GM21717 (cell line): Measurements from ENCODE around the gene LRP1B.
A peak's percentile ranks its signal among the peaks of the same experiment; 100 is the strongest.
"Not testable (repeated sequence)": the region's sequence is repeated elsewhere in the genome, so short reads cannot be mapped to it uniquely, and the experiment has no call there.

Source experiments
- ATAC-seq: cut with Tn5 transposase; IDR thresholded peaks from one replicate; pipeline ENCODE4 v1.9.1; 2021; ENCODE audit warnings: mild to moderate bottlenecking, moderate library complexity; ENCODE audit not compliant: unreplicated experiment

LRP1B gene

GRCh38 chr2:140600116-140600515 lies 1530.7 kb downstream of the LRP1B start:
- ATAC-seq, result no peak

GRCh38 chr2:140597836-140598235 lies 1533.0 kb downstream of the LRP1B start:
- no peak for ATAC-seq

DNA sequence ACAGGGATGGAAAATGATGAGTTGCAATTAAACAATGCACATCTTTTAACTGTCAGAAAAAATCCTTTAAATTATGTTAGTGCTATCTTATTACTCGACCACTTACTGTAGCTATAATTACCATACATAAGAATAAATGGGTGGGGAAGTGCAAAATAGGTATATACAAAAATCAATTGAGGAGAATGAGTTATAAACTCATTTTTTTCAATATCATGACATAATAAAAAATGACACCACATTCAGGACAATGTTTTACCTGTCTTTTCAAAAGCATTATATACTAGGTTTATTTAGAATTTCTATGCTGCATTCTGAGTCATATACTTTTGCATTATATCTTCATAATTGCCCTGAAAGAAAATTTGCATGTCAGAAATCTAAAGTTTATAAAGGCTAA lies 1533.6 kb downstream of the LRP1B start:
- ATAC-seq, result no peak

GRCh38 chr2:140596447-140596846 lies 1534.4 kb downstream of the LRP1B start:
- peak; percentile 63 for ATAC-seq

DNA sequence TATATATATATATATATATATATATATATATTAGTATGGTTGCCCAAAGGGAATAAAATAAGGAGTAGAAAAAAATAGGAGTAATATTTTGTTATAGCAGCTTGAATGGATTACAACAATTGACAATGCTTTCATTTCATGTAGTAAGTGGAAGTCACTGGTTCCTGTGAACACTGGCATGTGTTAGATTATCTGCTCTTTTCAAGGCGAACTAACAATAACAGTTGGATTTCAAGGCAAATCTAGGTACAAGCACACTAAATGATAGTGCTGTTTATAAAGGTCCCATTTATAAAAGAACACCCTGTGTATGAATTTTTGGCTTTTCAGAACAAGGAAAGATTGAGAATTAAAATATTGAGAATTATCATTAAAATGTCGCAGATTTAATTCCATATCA lies 1535.7 kb downstream of the LRP1B start:
- no peak for ATAC-seq

GRCh38 chr2:140593132-140593531 lies 1537.7 kb downstream of the LRP1B start:
- no peak for ATAC-seq

DNA sequence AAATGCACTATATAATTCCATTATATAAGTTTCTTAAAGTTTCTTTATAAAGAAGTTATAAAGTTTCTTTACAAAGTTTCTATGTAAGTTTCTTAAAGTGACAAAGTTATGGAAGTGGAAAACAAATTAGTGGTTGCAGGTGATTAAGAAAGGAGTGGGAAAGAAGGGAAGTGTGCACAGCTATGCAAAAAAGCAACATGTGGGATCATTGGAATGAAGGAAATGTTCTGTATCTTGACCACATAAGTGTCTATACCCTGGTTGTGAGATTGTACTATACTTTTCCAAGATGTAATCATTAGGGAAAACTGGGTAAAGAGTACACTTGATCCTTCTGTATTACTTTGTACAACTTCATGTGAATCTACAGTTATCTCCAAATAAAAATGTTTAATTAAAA lies 1541.1 kb downstream of the LRP1B start:
- no peak for ATAC-seq

- no peak for ATAC-seq
Measured at GRCh38 chr2:140589273-140589672, 1541.5 kb downstream of the LRP1B start.

GRCh38 chr2:140586379-140586778 lies 1544.4 kb downstream of the LRP1B start:
- peak; percentile 99 for ATAC-seq

DNA sequence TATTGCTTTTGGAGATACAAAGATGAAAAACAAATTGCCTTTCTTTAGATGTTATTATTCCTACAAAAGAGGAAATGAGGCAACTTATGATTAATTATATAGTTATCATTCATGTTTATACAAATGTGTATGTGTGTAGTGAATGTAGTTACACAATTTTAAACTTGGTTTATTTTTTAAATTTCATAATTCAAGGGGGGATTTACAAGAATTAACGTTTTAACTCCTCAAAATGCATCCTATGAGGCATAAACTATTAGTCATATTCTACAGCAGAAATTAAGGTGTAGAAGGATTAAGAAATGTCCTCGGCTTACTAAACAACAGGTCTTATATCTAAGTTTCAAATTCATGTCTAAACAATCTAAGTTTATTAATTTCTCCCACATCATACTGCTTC lies 1545.8 kb downstream of the LRP1B start:
- ATAC-seq, result no peak

DNA sequence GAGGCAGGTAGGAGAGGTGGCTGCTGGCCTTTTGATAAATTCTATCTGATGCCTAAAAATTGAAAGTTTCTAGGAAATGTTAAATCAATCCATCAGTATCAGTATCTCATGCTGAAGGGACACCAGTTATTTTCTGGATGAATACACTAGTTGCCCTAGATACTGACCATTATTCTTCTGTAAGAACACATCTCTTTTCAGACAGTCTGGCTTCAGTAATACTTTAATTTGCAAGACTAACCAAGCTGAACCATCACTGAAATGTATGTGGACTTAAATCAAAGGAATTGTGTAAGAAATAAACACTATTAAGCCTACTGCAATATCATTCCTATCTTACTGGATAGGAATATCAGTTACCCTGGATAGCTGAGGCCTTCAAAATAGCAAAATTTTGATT lies 1546.3 kb downstream of the LRP1B start:
- ATAC-seq, result no peak

DNA sequence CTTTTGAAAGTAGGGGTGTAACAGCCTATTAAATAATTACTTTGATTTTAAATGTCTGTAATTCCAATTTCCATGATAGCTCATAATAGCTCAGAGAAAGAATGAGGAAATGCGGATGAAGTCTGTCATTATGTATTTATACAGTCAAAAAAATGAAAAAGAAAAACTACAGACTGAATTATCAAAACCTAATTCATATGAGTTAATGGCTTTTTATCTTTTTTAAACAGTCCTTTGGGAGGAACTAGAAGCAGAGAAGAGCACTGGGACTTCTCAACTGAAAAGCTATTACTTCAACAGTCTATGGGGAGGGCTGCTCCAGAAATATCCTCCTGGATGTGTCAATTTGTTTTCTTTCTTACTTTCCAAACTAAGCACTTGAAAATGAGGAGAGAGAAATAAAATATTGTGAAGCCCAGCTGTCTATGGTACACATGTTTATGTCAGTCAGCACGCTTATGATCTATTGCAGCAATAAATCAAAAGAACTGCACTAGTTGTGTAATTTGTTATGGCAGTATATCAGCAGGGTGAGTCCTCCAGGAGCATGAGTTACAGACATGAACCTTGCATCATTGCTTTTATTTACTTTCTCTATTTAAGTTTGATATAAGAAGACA lies 1550.2 kb downstream of the LRP1B start:
- no peak for ATAC-seq

- ATAC-seq, result no peak
Measured at GRCh38 chr2:140577453-140577852, 1553.4 kb downstream of the LRP1B start.

DNA sequence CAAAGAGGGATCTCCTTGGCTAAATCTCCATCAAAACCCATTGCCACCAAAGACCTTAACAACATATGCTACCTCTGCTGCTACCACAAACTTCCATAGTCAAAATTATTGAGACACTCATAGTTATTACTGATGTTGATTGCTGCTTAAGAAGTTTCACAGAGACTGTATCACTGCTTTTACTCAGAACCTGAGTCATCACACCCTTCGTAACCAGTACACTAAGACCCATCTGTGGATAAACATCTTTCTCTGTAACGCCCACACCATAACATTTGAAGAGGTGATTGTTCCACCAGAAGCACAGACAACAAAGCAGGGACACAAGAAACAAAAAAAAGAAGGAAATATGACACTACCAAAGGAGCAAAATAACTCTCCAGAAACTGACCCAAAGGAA lies 1563.1 kb downstream of the LRP1B start:
- no peak for ATAC-seq

DNA sequence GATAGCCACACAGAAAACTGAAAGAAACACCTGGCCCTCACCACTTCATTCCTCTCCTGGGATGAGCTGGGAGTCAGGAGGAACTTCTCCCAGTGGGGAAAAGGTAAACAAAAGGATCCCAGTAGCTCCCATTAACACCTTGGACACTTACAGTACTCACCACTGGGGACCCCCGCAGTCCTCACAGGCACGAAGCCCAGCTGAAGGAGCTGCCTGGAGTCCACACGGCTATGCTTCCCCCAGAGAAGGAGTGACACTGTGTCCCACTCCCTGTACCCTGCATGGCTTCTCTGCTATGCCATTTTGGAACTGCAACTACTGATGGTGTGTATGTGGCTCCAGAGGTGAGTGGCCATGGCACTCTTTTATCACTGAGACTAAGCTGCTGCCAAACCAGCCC lies 1565.1 kb downstream of the LRP1B start:
- no peak for ATAC-seq

GRCh38 chr2:140555701-140556100 lies 1575.1 kb downstream of the LRP1B start:
- ATAC-seq, result no peak

GRCh38 chr2:140552634-140553033 lies 1578.2 kb downstream of the LRP1B start:
- ATAC-seq, result no peak

DNA sequence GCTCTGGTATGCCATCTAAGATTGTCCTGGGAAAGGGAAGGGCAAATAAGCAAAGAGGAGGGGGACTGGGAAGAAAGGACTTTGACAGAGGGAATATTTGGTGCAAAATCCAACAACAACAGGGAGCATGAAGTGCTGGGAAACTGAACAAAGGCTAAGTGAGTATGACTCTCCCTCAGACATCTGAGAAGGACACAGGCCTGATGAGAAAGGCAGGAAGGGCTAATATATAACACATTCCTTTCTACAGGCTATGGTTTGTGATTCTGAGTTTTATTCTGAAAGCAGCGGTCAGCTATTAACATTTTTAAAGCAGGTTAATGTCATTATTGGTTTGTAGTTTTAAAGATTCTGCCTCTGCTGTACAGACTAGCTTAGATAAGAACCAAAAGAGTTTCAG lies 1579.5 kb downstream of the LRP1B start:
- ATAC-seq, result no peak

GRCh38 chr2:140550821-140551220 lies 1580.0 kb downstream of the LRP1B start:
- ATAC-seq, result no peak

DNA sequence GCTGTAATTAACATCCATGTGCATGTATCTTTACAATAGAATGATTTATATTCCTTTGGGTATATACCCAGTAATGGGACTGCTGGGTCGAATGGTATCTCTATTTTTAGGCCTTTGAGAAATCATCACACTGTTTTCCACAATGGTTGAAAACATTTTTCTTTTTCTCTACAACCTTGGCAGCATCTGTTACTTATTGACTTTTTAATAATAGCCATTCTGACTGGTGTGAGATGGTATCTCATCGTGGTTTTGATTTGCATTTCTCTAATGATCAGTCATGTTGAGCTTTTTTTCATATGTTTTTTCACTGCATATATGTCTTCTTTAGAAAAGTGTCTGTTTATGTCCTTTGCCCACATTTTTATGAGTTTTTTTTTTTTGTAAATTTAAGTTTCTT lies 1586.0 kb downstream of the LRP1B start:
- ATAC-seq, result not testable (repeated sequence)

GRCh38 chr2:140542627-140543026 lies 1588.2 kb downstream of the LRP1B start:
- no peak for ATAC-seq

DNA sequence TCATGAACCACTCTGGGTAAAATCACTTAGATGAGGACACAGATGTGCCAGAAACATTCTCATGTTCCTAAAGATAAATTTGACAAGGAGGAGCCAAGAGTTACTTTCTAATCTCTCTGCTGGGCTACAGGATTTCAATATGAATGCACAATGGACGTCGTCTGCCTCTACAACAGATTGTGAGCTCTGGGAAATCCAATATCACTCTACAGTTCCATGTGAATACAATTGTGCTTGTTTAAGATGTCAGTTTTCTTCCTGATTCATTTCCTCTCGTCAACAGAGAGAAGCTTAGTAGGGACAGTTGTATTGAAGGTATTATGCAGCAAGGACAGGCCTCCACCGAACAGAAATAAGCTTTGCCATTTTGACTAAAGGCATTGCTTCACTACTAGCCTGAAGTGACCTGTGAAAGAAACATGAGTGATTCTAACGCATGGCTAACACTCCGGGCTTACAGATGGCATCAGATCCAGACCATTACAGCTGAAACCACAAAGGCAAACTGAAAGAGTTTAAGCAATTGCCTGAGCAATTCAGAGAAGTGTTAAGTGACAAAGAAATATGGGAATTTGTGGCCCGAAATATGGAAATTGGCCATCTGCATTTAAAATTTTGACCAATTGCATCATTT lies 1591.5 kb downstream of the LRP1B start:
- ATAC-seq, result no peak

- ATAC-seq, result no peak
Measured at GRCh38 chr2:140529706-140530105, 1601.1 kb downstream of the LRP1B start.
